ENCODE measurements around the gene CAPZA3.
"Not testable (repeated sequence)": the region's sequence is repeated elsewhere in the genome, so short reads cannot be mapped to it uniquely, and the experiment has no call there.

The CAPZA3 gene

GRCh38 chr12:18737819-18738218 is at the start of gene CAPZA3, which contains the start of gene PLCZ1:
Gene CAPZA3 (plus strand): TSS chr12:18738119. CDS start chr12:18738269, 150 bp downstream.
Gene PLCZ1 (minus strand): TSS chr12:18738012. CDS start chr12:18737371, 641 bp downstream.
- no peak for DNase-seq (ENCODE audit: low read depth in 2 of 3, low spot score in 2 of 3)

- no peak for DNase-seq (ENCODE audit: low read depth in 2 of 3, low spot score in 2 of 3)
Observed at GRCh38 chr12:18689771-18690170, 48.1 kb upstream of the CAPZA3 start.

GRCh38 chr12:18690653-18691052 is 47.3 kb upstream of the CAPZA3 start:
- no peak for DNase-seq (ENCODE audit: low read depth in 2 of 3, low spot score in 2 of 3)

GRCh38 chr12:18693986-18694385 is 43.9 kb upstream of the CAPZA3 start:
- not testable (repeated sequence) for DNase-seq (ENCODE audit: low read depth in 2 of 3, low spot score in 2 of 3)

- DNase-seq (ENCODE audit: low read depth in 2 of 3, low spot score in 2 of 3) = no peak
Observed at GRCh38 chr12:18696971-18697602, 40.8 kb upstream of the CAPZA3 start.

- DNase-seq (ENCODE audit: low read depth in 2 of 3, low spot score in 2 of 3) = no peak
Observed at GRCh38 chr12:18700271-18700670, 37.6 kb upstream of the CAPZA3 start.

- no peak for DNase-seq (ENCODE audit: low read depth in 2 of 3, low spot score in 2 of 3)
Observed at GRCh38 chr12:18703321-18703720, 34.6 kb upstream of the CAPZA3 start.

GRCh38 chr12:18703911-18704310 is 34.0 kb upstream of the CAPZA3 start:
- DNase-seq (ENCODE audit: low read depth in 2 of 3, low spot score in 2 of 3) = no peak

- no peak for DNase-seq (ENCODE audit: low read depth in 2 of 3, low spot score in 2 of 3)
Observed at GRCh38 chr12:18706798-18707197, 31.1 kb upstream of the CAPZA3 start.

- DNase-seq (ENCODE audit: low read depth in 2 of 3, low spot score in 2 of 3) = no peak
Observed at GRCh38 chr12:18716236-18716635, 21.7 kb upstream of the CAPZA3 start.

GRCh38 chr12:18718462-18718861 is 19.5 kb upstream of the CAPZA3 start:
- no peak for DNase-seq (ENCODE audit: low read depth in 2 of 3, low spot score in 2 of 3)

- DNase-seq (ENCODE audit: low read depth in 2 of 3, low spot score in 2 of 3) = no peak
Observed at GRCh38 chr12:18719922-18720510, 17.9 kb upstream of the CAPZA3 start.

- DNase-seq (ENCODE audit: low read depth in 2 of 3, low spot score in 2 of 3) = no peak
Observed at GRCh38 chr12:18720690-18721089, 17.2 kb upstream of the CAPZA3 start.

GRCh38 chr12:18721452-18721851 is 16.5 kb upstream of the CAPZA3 start:
- no peak for DNase-seq (ENCODE audit: low read depth in 2 of 3, low spot score in 2 of 3)

GRCh38 chr12:18723752-18724151 is 14.2 kb upstream of the CAPZA3 start:
- DNase-seq (ENCODE audit: low read depth in 2 of 3, low spot score in 2 of 3) = no peak

GRCh38 chr12:18731156-18731555 is 6.8 kb upstream of the CAPZA3 start:
- DNase-seq (ENCODE audit: low read depth in 2 of 3, low spot score in 2 of 3) = no peak

GRCh38 chr12:18747895-18748294 is 10.0 kb downstream of the CAPZA3 start:
- no peak for DNase-seq (ENCODE audit: low read depth in 2 of 3, low spot score in 2 of 3)

- DNase-seq (ENCODE audit: low read depth in 2 of 3, low spot score in 2 of 3) = no peak
Observed at GRCh38 chr12:18749386-18749957, 11.6 kb downstream of the CAPZA3 start.

- no peak for DNase-seq (ENCODE audit: low read depth in 2 of 3, low spot score in 2 of 3)
Observed at GRCh38 chr12:18750085-18750484, 12.2 kb downstream of the CAPZA3 start.

GRCh38 chr12:18751866-18752265 is 13.9 kb downstream of the CAPZA3 start:
- no peak for DNase-seq (ENCODE audit: low read depth in 2 of 3, low spot score in 2 of 3)

GRCh38 chr12:18752280-18752920 is 14.5 kb downstream of the CAPZA3 start:
- no peak for DNase-seq (ENCODE audit: low read depth in 2 of 3, low spot score in 2 of 3)

- DNase-seq (ENCODE audit: low read depth in 2 of 3, low spot score in 2 of 3) = no peak
Observed at GRCh38 chr12:18752947-18753346, 15.0 kb downstream of the CAPZA3 start.
